NCI-H2171 (cell line): ENCODE data around the gene PPARA.

Experiments
- DNase-seq: peaks from one replicate; lab custom pipeline; 2025; lab: John Stamatoyannopoulos, UW

Gene PPARA

GRCh38 chr22:46143491-46144147 lies 6.7 kb upstream of the PPARA start:
- DNase-seq: no peak

GRCh38 chr22:46145361-46145851 lies 4.9 kb upstream of the PPARA start:
- no peak for DNase-seq

GRCh38 chr22:46145896-46146295 lies 4.4 kb upstream of the PPARA start:
- no peak for DNase-seq

GRCh38 chr22:46146329-46146728 lies 4.0 kb upstream of the PPARA start:
- no peak for DNase-seq

GRCh38 chr22:46147061-46147460 lies 3.3 kb upstream of the PPARA start:
- no peak for DNase-seq

GRCh38 chr22:46147471-46148267 lies 2.7 kb upstream of the PPARA start:
- DNase-seq: no peak

GRCh38 chr22:46148336-46148735 lies 2.0 kb upstream of the PPARA start:
- no peak for DNase-seq

GRCh38 chr22:46148816-46149511 lies 1.4 kb upstream of the PPARA start:
- no peak for DNase-seq

GRCh38 chr22:46149512-46150033 lies 753 bp upstream of the PPARA start:
- peak; percentile 57 for DNase-seq

GRCh38 chr22:46150655-46151477 lies 540 bp downstream of the PPARA start:
- no peak for DNase-seq

- no peak for DNase-seq
Measured at GRCh38 chr22:46153930-46154329, 3.6 kb downstream of the PPARA start.

- DNase-seq: no peak
Measured at GRCh38 chr22:46156031-46156430, 5.7 kb downstream of the PPARA start.

- no peak for DNase-seq
Measured at GRCh38 chr22:46158283-46158682, 8.0 kb downstream of the PPARA start.

GRCh38 chr22:46159212-46159611 lies 8.9 kb downstream of the PPARA start:
- DNase-seq: no peak

- no peak for DNase-seq
Measured at GRCh38 chr22:46159777-46160176, 9.5 kb downstream of the PPARA start.

- no peak for DNase-seq
Measured at GRCh38 chr22:46162285-46162684, 12.0 kb downstream of the PPARA start.

GRCh38 chr22:46162771-46163556 lies 12.6 kb downstream of the PPARA start:
- no peak for DNase-seq

GRCh38 chr22:46163557-46163888 lies 13.2 kb downstream of the PPARA start:
- no peak for DNase-seq

GRCh38 chr22:46165977-46166376 lies 15.7 kb downstream of the PPARA start:
- DNase-seq: peak; percentile 56

GRCh38 chr22:46169628-46170027 lies 19.3 kb downstream of the PPARA start:
- no peak for DNase-seq

- no peak for DNase-seq
Measured at GRCh38 chr22:46171940-46172339, 21.6 kb downstream of the PPARA start.
